Keratinocyte (primary cell): ENCODE measurements around the gene TRAPPC10.

Source experiments
- CTCF ChIP-seq, 3 experiments: IDR thresholded peaks in 1 of 3; conservative IDR thresholded peaks in 1 of 3; optimal IDR thresholded peaks in 1 of 3; 2 replicates in 2 of 3; 3 replicates in 1 of 3; pipeline versions ENCODE3 to v1.5.1; 2011; ENCODE audit warnings: low read length in 3 of 3, mild to moderate bottlenecking in 3 of 3, moderate library complexity in 2 of 3, control low read depth in 1 of 3, inconsistent platforms in 1 of 3; ENCODE audit not compliant: insufficient read depth in 2 of 3; ENCODE audit errors: extremely low read depth in 1 of 3
- EZH2 ChIP-seq: IDR thresholded peaks from one replicate; pipeline ENCODE4 v1.6.1; 2012; ENCODE audit warnings: inconsistent platforms, mild to moderate bottlenecking, low read length, moderate library complexity

- TF ChIP-seq CTCF (optimal IDR thresholded peaks at IDR 0.05 in 1 of 3, IDR thresholded peaks at IDR 0.05 in 1 of 3, conservative IDR thresholded peaks at IDR 0.05 in 1 of 3; ENCODE audit: extremely low read depth in 1 of 3, insufficient read depth in 2 of 3, low read length in 3 of 3) (no peak), EZH2 (no peak)
These were observed 67.7 kb downstream of the TRAPPC10 start for GRCh38 chr21:44079846-44080245.
